MCF 10A (cell line): ENCODE measurements around the gene TEC. TPM values are rescaled to one million over a fixed set of nuclear protein-coding genes. Genes with fewer than 3 reads are reported as not detected.

Experiments
- BruUV-seq: library from RNA; stranded (reverse); fragments of 400-500 nt; replicated peaks from 2 replicates; lab custom pipeline; 2021; lab: Mats Ljungman, UMichigan
- CTCF ChIA-PET: fragments of 300-600 bp; sonication (Branson Sonifier 250); formaldehyde crosslinking; extraction: SDS; loops from one replicate; lab custom pipeline; 2021; ENCODE audit warnings: antibody characterized with exemption, inconsistent platforms; lab: Yijun Ruan, JAX
- POLR2A ChIA-PET: fragments of 300-600, 350-650 bp; sonication (Branson Sonifier 250); formaldehyde crosslinking; extraction: SDS; loops from one replicate; lab custom pipeline; 2020; ENCODE audit warnings: antibody characterized with exemption, inconsistent platforms; lab: Yijun Ruan, JAX
- DNase-seq: peaks from one replicate; pipeline ENCODE4 v3.0.0-alpha.2; 2018; ENCODE audit not compliant: unreplicated experiment
- H3K27ac Mint-ChIP-seq: one replicate; pipeline ENCODE4 v1.8.0; 2022; ENCODE audit warnings: mild to moderate bottlenecking, low read depth, mixed read lengths; ENCODE audit not compliant: unreplicated experiment
- H3K27me3 Mint-ChIP-seq: one replicate; pipeline ENCODE4 v1.8.0; 2022; ENCODE audit warnings: mixed read lengths; ENCODE audit not compliant: insufficient read depth, unreplicated experiment
- H3K36me3 Mint-ChIP-seq: one replicate; pipeline ENCODE4 v1.8.0; 2022; ENCODE audit warnings: mild to moderate bottlenecking, moderate library complexity, mixed read lengths; ENCODE audit not compliant: insufficient read depth, unreplicated experiment
- H3K4me1 Mint-ChIP-seq: one replicate; pipeline ENCODE4 v1.8.0; 2022; ENCODE audit warnings: mixed read lengths; ENCODE audit not compliant: insufficient read depth, unreplicated experiment
- H3K4me3 Mint-ChIP-seq: one replicate; pipeline ENCODE4 v1.8.0; 2022; ENCODE audit warnings: mild to moderate bottlenecking, moderate library complexity, mixed read lengths; ENCODE audit not compliant: unreplicated experiment
- H3K9me3 Mint-ChIP-seq: one replicate; pipeline ENCODE4 v1.8.0; 2022; ENCODE audit warnings: mixed read lengths; ENCODE audit not compliant: unreplicated experiment
- CTCF ChIP-seq: fragments of 200-600 bp; IDR thresholded peaks from one replicate; pipeline ENCODE4 v1.8.0; 2022; ENCODE audit warnings: antibody characterized with exemption, mild to moderate bottlenecking; ENCODE audit not compliant: unreplicated experiment
- intact Hi-C: fragments of 100-400 bp; cut with micrococcal nuclease; formaldehyde crosslinking; loops from 2 replicates; pipeline ENCODE4 v1.14.1; 2022
- total RNA-seq: library from RNA; stranded (reverse); gene quantifications from 2 replicates; pipeline ENCODE4 v1.2.3, GENCODE V29; 2022

The TEC gene
- total RNA-seq, 1 experiment from 2014 or later, result 1.1 TPM

- no peak for TF ChIP-seq CTCF
- no TSS peak for BruUV-seq
- POLR2A ChIA-PET, result interaction anchor here (0.5 to 1.1 kb wide), 2 partner anchors 8 to 33 kb away, joined by 3 to 5 read pairs; no protein-coding TSS in a partner anchor
- CTCF ChIA-PET, result no interaction called here
- no peaks in the 10 kb centered on the region for H3K27me3 Mint-ChIP-seq
- DNase-seq, result no peak
- H3K9me3 Mint-ChIP-seq, result no peaks in the 10 kb centered on the region
- H3K4me1 Mint-ChIP-seq, result no peaks in the 10 kb centered on the region
- no peak overlapping the region for H3K27ac Mint-ChIP-seq
- H3K36me3 Mint-ChIP-seq, result no peaks in the 10 kb centered on the region
- intact Hi-C loops, result no loop called here
- H3K4me3 Mint-ChIP-seq, result no peak overlapping the region
These were observed 72.7 kb downstream of the TEC start for GRCh38 chr4:48196758-48197504.

GRCh38 chr4:48195853-48196252, 73.8 kb downstream of the TEC start:
- POLR2A ChIA-PET, result interaction anchor here (0.6 to 1.1 kb wide), 2 partner anchors 9 to 111 kb away, joined by 3 to 5 read pairs; no protein-coding TSS in a partner anchor
- no peak for TF ChIP-seq CTCF
- intact Hi-C loops, result no loop called here
- Mint-ChIP-seq H3K4me3 (no peak overlapping the region), H3K27ac (no peak overlapping the region), H3K27me3 (no peaks in the 10 kb centered on the region), H3K4me1 (no peaks in the 10 kb centered on the region), H3K36me3 (no peaks in the 10 kb centered on the region), H3K9me3 (no peaks in the 10 kb centered on the region)
- CTCF ChIA-PET, result interaction anchor here (0.6 to 0.7 kb wide), 2 partner anchors 12 to 262 kb away, joined by 3 read pairs; no protein-coding TSS in a partner anchor
- BruUV-seq, result no TSS peak
- DNase-seq, result no peak

- no peaks in the 10 kb centered on the region for H3K4me1 Mint-ChIP-seq
- ChIA-PET POLR2A (interaction anchor here (0.6 to 1.1 kb wide), 2 partner anchors 10 to 111 kb away, joined by 3 to 5 read pairs; no protein-coding TSS in a partner anchor), CTCF (no interaction called here)
- BruUV-seq, result no TSS peak
- H3K4me3 Mint-ChIP-seq, result no peak overlapping the region
- H3K9me3 Mint-ChIP-seq, result no peaks in the 10 kb centered on the region
- no peaks in the 10 kb centered on the region for H3K27me3 Mint-ChIP-seq
- no peak overlapping the region for H3K27ac Mint-ChIP-seq
- intact Hi-C loops, result no loop called here
- peak; percentile 56 for DNase-seq
- TF ChIP-seq CTCF, result no peak
- no peaks in the 10 kb centered on the region for H3K36me3 Mint-ChIP-seq
These were observed 74.3 kb downstream of the TEC start for GRCh38 chr4:48195374-48195773.

- TF ChIP-seq CTCF, result no peak
- POLR2A ChIA-PET, result no interaction called here
- H3K27ac Mint-ChIP-seq, result no peak overlapping the region
- intact Hi-C loops, result no loop called here
- DNase-seq, result no peak
- H3K27me3 Mint-ChIP-seq, result no peaks in the 10 kb centered on the region
- H3K36me3 Mint-ChIP-seq, result no peaks in the 10 kb centered on the region
- no peaks in the 10 kb centered on the region for H3K9me3 Mint-ChIP-seq
- no peak overlapping the region for H3K4me3 Mint-ChIP-seq
- H3K4me1 Mint-ChIP-seq, result no peaks in the 10 kb centered on the region
- CTCF ChIA-PET, result no interaction called here
- BruUV-seq, result no TSS peak
These were observed 74.7 kb downstream of the TEC start for GRCh38 chr4:48194971-48195370.
